NT2/D1 (cell line): ENCODE measurements around the gene CALML6.

Experiments used
- YY1 ChIP-seq: IDR thresholded peaks from 2 replicates; pipeline ENCODE4 v1.6.1; 2011; ENCODE audit not compliant: insufficient read length, insufficient read depth
- ZNF274 ChIP-seq: IDR thresholded peaks from 2 replicates; pipeline ENCODE4 v1.6.1; 2011; ENCODE audit warnings: mild to moderate bottlenecking, low read depth, low read length

DNA sequence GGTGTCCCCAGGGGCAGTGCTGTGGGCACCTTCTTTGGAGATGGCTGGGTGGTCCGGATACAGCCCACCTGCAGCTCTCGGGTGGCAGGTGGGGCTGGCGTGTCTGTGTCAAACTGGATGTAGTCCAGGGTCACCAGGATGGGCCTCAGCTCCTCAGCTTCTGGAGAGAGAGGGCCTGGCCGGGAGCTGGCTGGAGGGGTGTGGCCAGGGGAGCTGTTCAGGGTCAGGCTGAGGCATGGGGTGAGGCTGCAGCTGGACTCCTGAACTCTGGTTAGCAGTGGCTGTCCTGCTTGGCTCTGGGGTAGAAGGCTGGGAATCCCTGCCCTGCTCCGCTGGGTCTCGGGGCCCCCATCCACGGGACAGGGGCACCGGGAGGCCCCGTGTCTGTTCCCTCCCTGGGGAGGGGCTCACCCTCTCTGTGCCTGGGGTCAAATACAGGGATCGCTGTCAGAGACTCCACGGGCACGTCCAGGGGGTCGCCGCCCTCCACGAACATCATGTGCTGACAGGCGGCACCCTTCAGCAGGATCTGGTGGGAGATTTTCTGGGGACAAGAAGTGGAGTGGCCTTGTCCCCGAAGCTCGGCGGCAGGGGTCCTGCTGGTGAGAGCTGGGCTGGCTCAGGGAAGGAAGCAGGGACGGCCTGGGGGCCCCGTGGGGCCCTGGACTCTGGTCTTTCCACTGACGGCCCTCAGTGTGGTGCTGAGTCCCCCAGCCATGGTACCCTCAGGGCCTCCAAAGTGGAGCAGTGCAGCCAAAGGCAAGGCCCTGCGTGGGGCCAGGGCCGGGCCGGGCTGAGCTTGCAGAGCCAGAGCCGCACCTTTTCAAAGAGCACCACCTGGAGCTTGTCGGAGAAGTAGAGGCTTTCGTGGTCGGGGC is 8.1 kb downstream of the CALML6 start:
- TF ChIP-seq ZNF274: no peak
- TF ChIP-seq YY1: no peak
